PC-3 (cell line): Measurements from ENCODE around the gene PSMB2. TPM values are rescaled to one million over a fixed set of nuclear protein-coding genes. Genes with fewer than 3 reads are reported as not detected.

Experiments
- ATAC-seq: fragments of 200-7000 bp; cut with Tn5 transposase; 2 replicates; pipeline ENCODE4 v1.9.1; 2020; ENCODE audit warnings: mild to moderate bottlenecking, moderate library complexity
- BruUV-seq: library from RNA; stranded (reverse); fragments of 400-500 nt; replicated peaks from 2 replicates; lab custom pipeline; 2021; lab: Mats Ljungman, UMichigan
- CTCF ChIA-PET: fragments of 300-600 bp; sonication (Branson Sonifier 250); formaldehyde crosslinking; loops from one replicate; lab custom pipeline; 2022; ENCODE audit warnings: antibody characterized with exemption; lab: Charles Lee
- POLR2A ChIA-PET: fragments of 300-600 bp; sonication (Branson Sonifier 250); formaldehyde crosslinking; loops from one replicate; lab custom pipeline; 2022; ENCODE audit warnings: antibody characterized with exemption; ENCODE audit not compliant: unreplicated experiment; lab: Charles Lee
- DNase-seq: peaks from one replicate; pipeline ENCODE4 v3.0.0-alpha.2; 2015
- H2AFZ ChIP-seq: fragments of 300-600 bp; sonication (generic); 2 replicates; pipeline ENCODE4 v1.6.0; 2016; ENCODE audit warnings: antibody characterized with exemption, low read length
- H3F3A ChIP-seq: fragments of 300-600 bp; sonication (generic); one replicate; pipeline ENCODE4 v1.6.0; 2017; ENCODE audit warnings: antibody characterized with exemption, low read length, control low read depth, mild to moderate bottlenecking; ENCODE audit not compliant: unreplicated experiment
- H3K27ac ChIP-seq: fragments of 300-600 bp; sonication (generic); 2 replicates; pipeline ENCODE4 v1.5.1; 2016; ENCODE audit warnings: mild to moderate bottlenecking, low read length
- H3K27me3 ChIP-seq: fragments of 300-600 bp; sonication (generic); 2 replicates; pipeline ENCODE4 v1.6.1; 2016; ENCODE audit warnings: low read length, mixed read lengths
- H3K36me3 ChIP-seq: fragments of 300-600 bp; sonication (generic); 2 replicates; pipeline ENCODE4 v1.6.1; 2016; ENCODE audit warnings: low read depth, mixed run types, low read length, mixed read lengths
- H3K4me1 ChIP-seq: fragments of 300-600 bp; sonication (generic); 2 replicates; pipeline ENCODE4 v1.5.1; 2016; ENCODE audit warnings: low read length; ENCODE audit not compliant: insufficient read depth
- H3K4me2 ChIP-seq: fragments of 300-600 bp; sonication (generic); 2 replicates; pipeline ENCODE4 v1.6.0; 2016; ENCODE audit warnings: low read length
- H3K4me3 ChIP-seq: fragments of 300-600 bp; sonication (generic); 2 replicates; pipeline ENCODE4 v1.5.1; 2016; ENCODE audit warnings: mild to moderate bottlenecking, low read length, mixed read lengths
- H3K79me2 ChIP-seq: fragments of 300-600 bp; sonication (generic); 2 replicates; pipeline ENCODE4 v1.6.1; 2017; ENCODE audit warnings: low read length, mixed read lengths
- H3K9ac ChIP-seq: fragments of 300-600 bp; sonication (generic); 2 replicates; pipeline ENCODE4 v1.6.0; 2016; ENCODE audit warnings: mild to moderate bottlenecking, low read length
- H3K9me2 ChIP-seq: fragments of 300-600 bp; sonication (generic); replicated peaks from 2 replicates; pipeline ENCODE4 v1.6.1; 2016; ENCODE audit warnings: mixed run types, low read length, mixed read lengths
- H3K9me3 ChIP-seq: fragments of 300-600 bp; sonication (generic); 2 replicates; pipeline ENCODE4 v1.6.1; 2016; ENCODE audit warnings: low read length, mixed read lengths
- H4K20me1 ChIP-seq: fragments of 300-600 bp; sonication (generic); 2 replicates; pipeline ENCODE4 v1.6.1; 2016; ENCODE audit warnings: low read length, mixed read lengths
- CTCF ChIP-seq: fragments of 300-600 bp; sonication (generic); conservative IDR thresholded peaks from 2 replicates; pipeline ENCODE4 v1.5.1; 2017; ENCODE audit warnings: antibody characterized with exemption, low read depth, mild to moderate bottlenecking, low read length
- EZH2 ChIP-seq: fragments of 300-600 bp; sonication (generic); IDR thresholded peaks from one replicate; pipeline ENCODE4 v1.6.1; 2017; ENCODE audit warnings: antibody characterized with exemption, mild to moderate bottlenecking, low read length; ENCODE audit not compliant: unreplicated experiment
- EZH2phosphoT487 ChIP-seq: fragments of 300-600 bp; sonication (generic); IDR thresholded peaks from 2 replicates; pipeline ENCODE4 v1.6.1; 2018; ENCODE audit warnings: mild to moderate bottlenecking, antibody characterized with exemption, low read length, borderline replicate concordance
- intact Hi-C: fragments of 100-400 bp; cut with micrococcal nuclease; formaldehyde crosslinking; loops from 2 replicates; pipeline ENCODE4 v1.9.0; 2023
- total RNA-seq: library from RNA; depleted of rRNA; stranded (reverse); fragments of >200 nt; gene quantifications from 2 replicates; pipeline ENCODE4 v1.2.3, GENCODE V29; 2014

Gene PSMB2
- total RNA-seq, 1 experiment from 2014 or later: 61.2 TPM

- Histone ChIP-seq H2AFZ (no peak overlapping the region), H3K27ac (peak overlapping the region; percentile 91), H3K27me3 (no peaks in the 10 kb centered on the region), H3K4me3 (peak overlapping the region; percentile 78), H3K4me1 (peaks cover 33% of the 10 kb centered on the region), H3F3A (peaks cover 10% of the 10 kb centered on the region), H3K79me2 (peaks cover 54% of the 10 kb centered on the region), H3K9me3 (no peaks in the 10 kb centered on the region), H3K4me2 (peak overlapping the region; percentile 96), H3K36me3 (peaks cover 14% of the 10 kb centered on the region), H3K9me2 (no peaks in the 10 kb centered on the region), H4K20me1 (no peaks in the 10 kb centered on the region), H3K9ac (peak overlapping the region; percentile 49)
- no TSS peak for BruUV-seq
- no peak for TF ChIP-seq EZH2phosphoT487
- no peak for TF ChIP-seq EZH2
- no peak for TF ChIP-seq CTCF
- ATAC-seq (no peak), DNase-seq (no peak)
- intact Hi-C loops: loop anchor here (2.0 kb wide), 1 partner anchor 86 kb away; no protein-coding TSS in a partner anchor
- CTCF ChIA-PET: interaction anchor here (2.6 kb wide), 1 partner anchor 104 kb away, joined by 10 read pairs; no protein-coding TSS in a partner anchor
- POLR2A ChIA-PET: no interaction called here
These were observed 86.1 kb downstream of the PSMB2 start for GRCh38 chr1:35555212-35555584.

GRCh38 chr1:35554266-35555211 is 86.8 kb downstream of the PSMB2 start:
- Histone ChIP-seq H3K27me3 (no peaks in the 10 kb centered on the region), H3K27ac (peak overlapping the region; percentile 91), H3K9me2 (no peaks in the 10 kb centered on the region), H3K9ac (peak overlapping the region; percentile 49; the same call in 1 of the 2 replicates), H2AFZ (no peak overlapping the region), H3K36me3 (peaks cover 14% of the 10 kb centered on the region), H3K4me2 (peak overlapping the region; percentile 96), H3F3A (peaks cover 10% of the 10 kb centered on the region), H3K4me3 (peak overlapping the region; percentile 78; the same call in 1 of the 2 replicates), H4K20me1 (no peaks in the 10 kb centered on the region), H3K9me3 (no peaks in the 10 kb centered on the region), H3K79me2 (peaks cover 53% of the 10 kb centered on the region), H3K4me1 (peaks cover 33% of the 10 kb centered on the region)
- ChIA-PET POLR2A (no interaction called here), CTCF (interaction anchor here (0.6 kb wide), 1 partner anchor 241 kb away, joined by 3 read pairs; no protein-coding TSS in a partner anchor)
- TF ChIP-seq EZH2 (no peak), EZH2phosphoT487 (no peak), CTCF (no peak)
- BruUV-seq: no TSS peak
- no peak for ATAC-seq
- DNase-seq: peak; percentile 79
- intact Hi-C loops: loop anchor here (2.0 kb wide), 1 partner anchor 86 kb away; no protein-coding TSS in a partner anchor
